AG09319 (cell line): Measurements from ENCODE around the gene DUT.
A peak's percentile ranks its signal among the peaks of the same experiment; 100 is the strongest.

Experiments used
- DNase-seq: peaks from one replicate; pipeline ENCODE4 v3.0.0-alpha.2; 2010; ENCODE audit warnings: low read depth; ENCODE audit errors: extremely low read depth
- TF ChIP-seq, protein P1 (sequence below): IDR thresholded peaks from 2 replicates; pipeline ENCODE4 v1.5.1; 2011; ENCODE audit warnings: low read depth, mild to moderate bottlenecking, inconsistent platforms, low read length, moderate library complexity

The DUT gene

DNA sequence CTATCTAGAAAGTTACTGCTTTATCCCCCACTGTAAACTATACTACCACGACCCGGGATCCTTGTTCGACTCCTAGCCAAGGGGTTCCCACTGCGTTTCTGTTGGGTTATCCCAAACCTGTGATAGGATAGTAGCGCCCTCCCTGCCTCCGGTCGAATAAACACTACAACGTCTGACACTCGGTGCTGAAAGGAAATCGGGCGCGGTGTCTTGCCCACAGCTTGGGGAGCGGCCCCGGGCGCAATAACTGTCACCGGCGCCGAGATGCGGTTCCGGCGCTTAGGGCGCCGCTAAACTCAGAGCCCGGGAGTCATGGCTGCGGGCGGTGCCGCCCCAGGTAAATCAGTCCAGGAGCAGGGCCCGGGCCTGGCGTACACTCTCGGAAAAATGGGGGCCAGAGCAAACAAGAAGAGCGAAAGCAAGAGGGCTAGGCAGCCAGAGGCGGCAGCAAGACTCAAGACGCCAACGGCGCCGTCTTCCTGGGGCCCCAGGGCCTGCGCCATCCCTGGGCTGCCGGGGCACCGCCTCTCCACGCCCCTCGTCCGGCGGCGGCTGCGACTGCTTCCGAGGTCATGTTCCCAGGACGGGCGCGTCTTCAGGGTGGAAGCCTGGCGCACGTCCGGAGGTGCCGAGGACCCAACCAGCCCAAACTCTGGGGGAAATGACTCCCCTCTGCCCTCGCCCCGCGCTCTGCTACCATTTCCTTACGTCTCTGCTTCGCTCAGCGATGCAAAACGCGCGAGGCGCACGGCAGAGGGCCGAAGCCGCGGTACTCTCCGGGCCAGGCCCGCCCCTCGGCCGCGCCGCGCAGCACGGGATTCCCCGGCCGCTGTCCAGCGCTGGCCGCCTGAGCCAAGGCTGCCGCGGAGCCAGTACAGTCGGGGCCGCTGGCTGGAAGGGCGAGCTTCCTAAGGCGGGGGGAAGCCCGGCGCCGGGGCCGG lies at the start of gene DUT:
DUT (plus strand) TSS at position 575 of the 941 bp plus-strand sequence; CDS start at position 662, 87 bp downstream.
- peak; percentile 56 for DNase-seq
- TF ChIP-seq, protein P1, sequence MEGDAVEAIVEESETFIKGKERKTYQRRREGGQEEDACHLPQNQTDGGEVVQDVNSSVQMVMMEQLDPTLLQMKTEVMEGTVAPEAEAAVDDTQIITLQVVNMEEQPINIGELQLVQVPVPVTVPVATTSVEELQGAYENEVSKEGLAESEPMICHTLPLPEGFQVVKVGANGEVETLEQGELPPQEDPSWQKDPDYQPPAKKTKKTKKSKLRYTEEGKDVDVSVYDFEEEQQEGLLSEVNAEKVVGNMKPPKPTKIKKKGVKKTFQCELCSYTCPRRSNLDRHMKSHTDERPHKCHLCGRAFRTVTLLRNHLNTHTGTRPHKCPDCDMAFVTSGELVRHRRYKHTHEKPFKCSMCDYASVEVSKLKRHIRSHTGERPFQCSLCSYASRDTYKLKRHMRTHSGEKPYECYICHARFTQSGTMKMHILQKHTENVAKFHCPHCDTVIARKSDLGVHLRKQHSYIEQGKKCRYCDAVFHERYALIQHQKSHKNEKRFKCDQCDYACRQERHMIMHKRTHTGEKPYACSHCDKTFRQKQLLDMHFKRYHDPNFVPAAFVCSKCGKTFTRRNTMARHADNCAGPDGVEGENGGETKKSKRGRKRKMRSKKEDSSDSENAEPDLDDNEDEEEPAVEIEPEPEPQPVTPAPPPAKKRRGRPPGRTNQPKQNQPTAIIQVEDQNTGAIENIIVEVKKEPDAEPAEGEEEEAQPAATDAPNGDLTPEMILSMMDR, result no peak; the same call in 1 of the 2 replicates

DNA sequence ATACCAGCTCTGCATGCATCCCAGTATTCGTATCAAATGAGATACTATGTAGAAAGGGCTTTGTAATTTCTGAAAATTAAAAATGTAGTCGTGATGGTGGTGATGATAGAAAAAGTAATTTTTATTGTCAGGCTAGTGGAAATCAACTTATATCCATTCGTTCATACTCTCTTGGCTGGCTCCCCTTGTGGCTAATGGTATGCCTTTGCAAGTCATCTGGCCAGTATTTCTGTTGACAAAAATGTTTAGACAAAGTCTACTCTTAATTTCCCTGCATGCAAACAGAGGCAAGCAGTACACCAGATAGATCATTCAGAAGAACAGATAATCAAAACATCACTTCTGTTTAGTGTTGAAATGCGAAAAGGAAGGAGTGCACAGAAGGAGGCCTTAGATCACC lies 49.6 kb upstream of the DUT start:
- TF ChIP-seq, protein P1, result no peak
- no peak for DNase-seq

DNA sequence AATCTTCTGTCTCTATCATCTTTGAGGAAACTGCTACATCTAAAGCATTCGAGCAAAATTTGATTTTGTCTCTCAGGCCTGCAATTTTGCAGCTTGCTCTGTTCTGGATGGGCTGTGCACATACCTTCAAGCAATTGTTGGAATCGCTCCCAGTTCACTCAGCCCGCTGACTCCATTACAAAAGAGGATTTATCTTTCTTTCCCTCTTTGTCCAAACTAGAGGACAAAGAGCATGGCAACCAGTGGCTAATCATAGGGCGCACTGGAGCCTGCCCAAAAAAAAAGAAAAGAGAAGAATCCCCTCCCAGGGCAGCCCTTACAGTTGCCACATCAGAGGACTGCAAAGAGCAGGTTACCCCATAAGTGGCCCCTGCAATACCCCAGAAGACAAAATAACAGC lies 49.0 kb upstream of the DUT start:
- TF ChIP-seq, protein P1, result no peak
- DNase-seq, result no peak

DNA sequence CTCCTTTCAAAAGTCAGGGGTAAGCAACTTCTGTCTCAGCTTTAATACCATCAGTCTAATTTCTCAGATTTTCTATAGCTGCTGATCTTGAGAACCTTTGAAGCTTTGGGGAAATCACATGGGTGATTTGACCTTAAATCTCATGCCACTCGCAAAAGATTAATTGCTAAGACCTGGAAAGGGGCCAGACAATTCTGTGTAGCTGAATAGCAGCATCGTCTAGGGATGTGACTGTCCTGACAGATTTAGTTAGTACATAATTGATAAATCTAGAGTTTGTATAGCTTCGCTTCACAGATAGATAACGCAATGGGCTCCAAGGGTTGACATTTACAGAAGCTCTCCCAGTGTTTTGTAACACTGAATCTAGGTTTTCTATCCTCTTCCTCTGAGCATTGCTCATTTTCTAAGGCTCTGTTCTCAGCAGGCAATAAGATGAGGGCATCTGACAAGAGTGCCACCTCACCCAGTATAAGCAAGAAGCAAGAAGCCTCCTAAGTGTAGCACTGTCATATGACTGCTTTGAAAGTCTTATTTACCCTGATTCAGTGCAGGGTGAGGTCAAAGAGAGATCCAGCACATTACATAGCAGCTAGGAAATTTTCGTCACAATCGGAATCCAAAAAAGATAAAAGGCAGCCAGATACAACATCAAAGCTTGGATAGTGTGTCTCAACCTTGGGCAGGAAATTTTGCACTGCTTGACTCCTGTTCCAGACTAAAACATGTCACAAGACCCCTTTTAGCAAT lies 47.7 kb upstream of the DUT start:
- DNase-seq, result no peak

DNA sequence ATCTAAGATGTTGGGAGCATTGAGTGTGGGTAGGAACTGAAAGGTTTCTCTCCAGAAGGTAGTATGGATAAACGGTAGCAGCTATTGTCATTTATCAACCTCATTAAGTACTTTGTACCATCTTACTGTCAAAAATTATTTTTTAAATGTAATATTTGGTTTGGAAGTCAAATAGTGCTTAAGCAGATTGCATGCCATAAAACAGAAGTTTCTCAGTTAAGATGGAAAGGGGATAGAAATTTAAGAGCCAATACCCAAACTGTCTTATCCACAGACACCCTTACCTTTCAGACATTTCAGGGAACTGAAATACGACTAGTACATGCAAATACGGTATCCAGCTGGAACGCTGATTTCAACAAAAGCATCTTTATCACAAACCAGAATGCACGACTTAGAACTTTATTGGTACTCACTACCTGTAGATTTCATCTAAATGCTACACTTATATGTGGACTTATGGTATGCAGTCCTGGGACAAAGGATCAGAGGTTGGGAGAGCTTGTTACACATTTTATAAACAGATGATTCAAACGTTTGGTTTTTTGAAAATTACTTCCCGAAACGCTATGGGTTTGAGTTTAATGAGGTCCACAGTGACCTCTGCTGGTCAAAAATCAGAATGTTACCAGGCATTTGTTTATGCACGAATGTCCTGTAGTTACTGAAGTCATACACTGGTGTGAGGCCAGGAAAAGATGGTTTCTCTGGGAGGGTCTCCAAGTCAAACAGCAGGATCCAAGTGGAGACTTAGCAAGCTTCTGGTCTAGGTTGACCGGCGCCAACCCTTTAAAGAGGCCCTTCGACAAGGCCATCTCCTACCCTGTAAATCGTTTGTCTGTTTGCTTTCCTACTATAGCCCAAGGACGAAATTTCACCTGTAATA lies 45.7 kb upstream of the DUT start:
- DNase-seq, result peak; percentile 61
- TF ChIP-seq, protein P1, result peak; percentile 63

More for the DNA sequence above, 47.7 kb upstream of the DUT start:
- TF ChIP-seq, protein P1, result no peak

DNA sequence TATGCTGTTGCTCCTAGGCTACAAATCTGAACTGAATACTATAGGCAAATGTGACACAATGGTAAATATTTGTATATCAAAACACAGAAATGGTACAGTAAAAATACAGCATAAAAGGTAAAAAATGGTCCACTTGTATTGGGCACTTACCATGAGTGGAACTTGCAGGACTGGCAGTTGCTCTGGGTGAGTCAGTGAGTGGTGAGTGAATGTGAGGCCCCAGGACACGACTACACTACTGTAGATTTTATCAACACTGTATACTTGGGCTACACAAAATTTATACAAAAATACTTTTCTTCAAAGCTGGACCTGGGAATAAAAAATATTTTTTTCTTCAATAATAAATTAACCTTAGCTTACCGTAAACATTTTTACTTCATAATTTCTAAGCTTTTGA lies 41.6 kb upstream of the DUT start:
- TF ChIP-seq, protein P1, result no peak
- DNase-seq, result no peak
